MV-4-11 (cell line): ENCODE results near the gene CMTM2.
A peak's percentile ranks its signal among the peaks of the same experiment; 100 is the strongest.

Experiments used
- DNase-seq: peaks from one replicate; lab custom pipeline; 2025; lab: John Stamatoyannopoulos, UW

CMTM2 gene, protein sequence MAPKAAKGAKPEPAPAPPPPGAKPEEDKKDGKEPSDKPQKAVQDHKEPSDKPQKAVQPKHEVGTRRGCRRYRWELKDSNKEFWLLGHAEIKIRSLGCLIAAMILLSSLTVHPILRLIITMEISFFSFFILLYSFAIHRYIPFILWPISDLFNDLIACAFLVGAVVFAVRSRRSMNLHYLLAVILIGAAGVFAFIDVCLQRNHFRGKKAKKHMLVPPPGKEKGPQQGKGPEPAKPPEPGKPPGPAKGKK

GRCh38 chr16:66578651-66579531, at the start of gene CMTM2:
Gene CMTM2, plus strand, starts transcription at chr16:66579463. Its CDS starts 145 bp downstream, at chr16:66579608.
- no peak for DNase-seq

DNA sequence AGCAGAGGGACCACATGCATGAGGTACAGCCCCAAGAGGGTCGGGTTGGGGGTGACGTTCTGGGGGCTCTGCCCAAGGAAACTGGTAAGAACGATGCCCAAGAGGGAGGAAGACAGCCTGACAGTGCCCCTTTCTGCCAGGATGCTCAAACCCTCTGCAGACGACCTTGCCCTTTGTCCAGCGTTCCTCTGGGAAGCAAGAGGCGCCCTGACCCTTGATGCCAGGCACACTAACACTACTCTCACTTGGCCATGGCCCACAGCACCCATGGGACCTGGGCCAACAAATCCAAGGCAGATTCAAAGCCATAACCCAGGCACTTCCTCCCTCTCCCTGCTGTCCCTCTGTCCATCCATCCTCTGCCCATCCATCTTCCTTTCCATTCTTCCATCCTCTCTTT, 49.8 kb upstream of the CMTM2 start:
- no peak for DNase-seq

DNA sequence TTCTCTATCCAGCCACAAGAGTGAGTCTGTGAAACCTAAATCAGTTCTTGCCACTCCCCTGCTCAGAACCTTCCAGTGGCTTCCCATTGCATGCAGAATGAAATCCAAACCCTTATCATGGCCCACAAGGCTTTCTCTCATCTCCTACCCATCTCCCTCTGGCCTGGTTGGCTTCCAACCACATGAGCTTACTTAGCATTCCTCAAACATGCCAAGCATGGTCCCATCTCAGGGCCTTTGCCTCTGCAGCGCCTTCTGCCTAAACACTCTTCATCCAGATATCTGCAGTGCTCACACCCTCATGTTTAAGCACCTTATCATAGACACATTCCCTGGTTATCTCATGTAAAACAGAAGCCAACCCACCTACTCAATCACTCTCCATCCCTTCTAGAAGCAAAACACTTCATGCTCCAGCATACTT, 44.9 kb upstream of the CMTM2 start:
- DNase-seq, result no peak

DNA sequence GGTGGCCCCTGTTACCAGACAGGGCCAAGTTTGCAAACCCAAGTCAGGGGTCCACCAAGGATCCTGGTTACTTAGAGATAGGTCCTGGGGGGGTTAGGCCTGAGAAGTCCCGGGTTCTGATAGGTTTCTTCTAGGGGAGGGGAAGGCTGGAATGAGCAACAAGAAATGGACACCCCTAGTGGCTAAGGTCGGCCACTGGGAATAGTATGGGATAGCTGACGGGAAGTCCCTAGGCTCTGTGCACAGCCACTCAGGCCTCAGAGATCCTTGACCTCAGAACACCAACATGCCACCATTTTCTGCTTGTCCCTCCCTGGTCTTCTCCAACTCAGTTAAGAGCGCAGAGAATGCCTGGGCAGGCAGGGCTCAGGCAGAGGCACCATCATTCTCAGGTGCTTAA, 42.7 kb upstream of the CMTM2 start:
- DNase-seq, result no peak

DNA sequence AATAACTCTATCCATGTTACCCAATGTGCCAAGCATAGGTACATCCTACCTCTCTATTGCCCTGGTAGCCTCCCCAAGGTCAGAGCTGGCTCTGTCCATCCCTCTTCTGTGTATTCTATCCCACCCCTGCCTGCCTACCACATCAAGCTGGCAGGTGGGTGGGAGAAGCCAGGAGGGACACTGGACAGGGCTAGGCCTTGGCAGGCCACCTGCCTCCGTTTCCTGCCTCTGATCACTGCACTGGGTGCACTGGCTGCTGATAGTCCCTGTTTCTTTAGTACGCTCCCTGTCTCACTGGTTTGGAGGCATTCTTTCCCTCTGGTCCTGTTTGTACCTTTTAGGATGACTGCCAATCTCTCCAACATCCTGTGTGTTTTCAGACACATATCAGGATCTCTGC, 42.0 kb upstream of the CMTM2 start:
- no peak for DNase-seq

DNA sequence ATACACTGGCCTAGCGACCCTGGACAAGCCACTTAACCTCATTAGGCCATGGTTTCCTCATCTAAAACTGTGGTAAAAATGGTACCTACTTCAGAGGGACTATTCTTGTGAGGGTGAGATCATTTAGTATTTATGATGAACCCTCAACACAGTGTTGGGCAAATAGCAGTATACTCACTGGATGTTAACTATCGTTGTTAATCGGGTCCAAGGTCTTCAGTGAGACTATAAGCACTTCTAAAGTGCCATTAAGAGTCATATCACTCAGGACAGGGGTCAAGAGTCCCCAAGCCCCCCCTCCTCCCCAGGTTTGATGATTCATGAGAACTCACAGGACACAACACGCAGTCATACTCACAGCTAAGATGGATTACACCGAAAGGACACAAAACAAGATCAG, 40.4 kb upstream of the CMTM2 start:
- no peak for DNase-seq

DNA sequence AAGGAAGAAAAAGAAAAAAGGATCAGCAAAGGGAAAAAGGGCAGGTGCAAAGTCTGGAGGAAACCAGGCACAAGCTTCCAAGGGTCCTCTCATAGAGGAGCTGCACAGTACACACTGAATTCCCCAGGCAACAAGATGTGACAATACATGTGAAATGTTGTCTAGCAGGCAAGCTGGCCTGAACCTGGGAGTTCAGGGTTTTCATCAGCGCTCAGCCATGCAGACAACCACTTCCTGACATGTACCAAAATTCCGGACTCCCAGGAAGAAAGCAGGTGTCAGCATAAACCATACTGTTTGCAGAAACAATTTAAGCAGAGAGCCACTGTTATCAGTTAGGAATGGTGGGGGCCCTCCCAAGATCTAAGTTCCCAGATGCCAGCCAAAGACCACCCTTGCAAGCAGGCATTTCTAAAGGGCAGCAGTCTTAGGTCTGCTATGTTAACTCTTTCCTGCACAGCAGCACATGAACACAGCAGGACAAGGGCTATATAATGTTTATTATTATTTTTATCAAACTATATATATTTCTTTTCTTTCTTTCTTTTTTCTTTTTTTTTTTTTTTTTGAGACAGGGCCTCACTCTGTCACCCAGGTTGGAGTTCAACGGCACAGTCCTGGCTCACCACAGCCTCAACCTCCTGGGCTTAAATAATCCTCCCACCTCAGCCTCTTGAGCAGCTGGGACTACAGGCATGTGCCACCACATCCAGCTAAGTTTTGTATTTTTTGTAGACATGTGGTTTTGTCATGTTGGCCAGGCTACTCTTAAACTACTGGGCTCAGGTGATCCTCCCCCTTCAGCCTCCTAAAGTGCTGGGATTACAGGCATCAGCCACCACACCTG, 39.4 kb upstream of the CMTM2 start:
- no peak for DNase-seq

DNA sequence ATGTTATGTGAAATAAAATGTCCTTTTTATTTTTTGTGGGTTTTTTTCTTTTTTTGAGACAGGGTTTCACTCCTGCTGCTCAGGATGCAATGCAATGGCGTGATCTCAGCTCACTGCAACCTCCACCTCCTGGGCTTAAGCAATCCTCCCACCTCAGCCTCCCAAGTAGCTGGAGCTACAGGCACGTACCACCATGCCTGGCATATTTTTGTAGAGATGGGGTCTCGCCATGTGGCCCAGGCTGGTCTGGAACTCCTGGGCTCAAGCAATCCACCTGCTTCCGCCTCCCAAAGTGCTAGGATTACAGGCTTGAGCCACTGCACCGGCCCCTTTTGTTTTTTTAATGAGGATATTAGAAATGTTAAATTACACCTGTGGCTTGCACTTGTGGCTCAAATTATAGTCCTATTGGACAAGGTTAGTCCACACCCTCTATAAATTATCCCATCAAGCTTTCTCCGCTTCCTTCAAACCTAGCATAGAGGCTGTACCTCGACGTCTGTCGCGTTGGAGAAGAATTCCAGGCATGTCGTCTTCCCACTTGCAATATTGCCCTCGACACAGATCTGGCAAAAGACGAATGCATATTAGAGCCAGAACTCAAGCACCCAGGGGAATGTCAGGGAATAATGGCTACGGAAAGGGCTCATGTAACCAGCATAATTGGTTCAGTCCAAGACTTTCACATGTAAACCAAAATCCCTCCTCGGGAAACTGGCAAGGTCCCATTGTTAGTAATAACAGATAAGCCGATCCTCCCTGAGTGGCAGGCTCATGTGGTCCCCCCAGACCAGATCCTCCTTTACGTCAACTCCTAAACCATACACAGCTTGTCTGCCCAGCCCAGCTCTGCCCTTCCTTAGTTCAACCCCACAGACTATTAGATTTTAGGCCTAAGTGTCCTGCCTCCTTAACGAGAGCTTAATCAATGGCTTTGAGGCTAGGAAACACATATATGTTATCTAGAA, 37.6 kb upstream of the CMTM2 start:
- no peak for DNase-seq

DNA sequence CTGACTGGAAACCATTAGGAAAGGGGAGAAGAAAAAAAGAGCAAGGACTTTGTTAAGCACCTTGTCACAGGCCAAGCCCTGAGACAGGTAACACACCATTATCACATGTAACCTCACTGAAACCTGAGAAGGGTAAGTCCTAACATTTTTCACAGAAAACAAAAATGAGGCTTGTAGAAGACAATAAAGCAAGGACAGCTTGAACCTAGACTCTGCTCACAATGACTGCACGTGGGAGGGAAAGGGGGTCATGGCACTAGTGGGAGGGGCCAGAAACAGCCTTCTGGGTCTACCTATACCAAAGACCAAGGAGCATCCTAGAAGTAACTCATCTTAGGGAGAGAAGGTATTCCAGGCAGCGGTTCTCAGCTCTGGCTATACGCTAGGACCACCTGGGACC, 36.9 kb upstream of the CMTM2 start:
- DNase-seq, result no peak

DNA sequence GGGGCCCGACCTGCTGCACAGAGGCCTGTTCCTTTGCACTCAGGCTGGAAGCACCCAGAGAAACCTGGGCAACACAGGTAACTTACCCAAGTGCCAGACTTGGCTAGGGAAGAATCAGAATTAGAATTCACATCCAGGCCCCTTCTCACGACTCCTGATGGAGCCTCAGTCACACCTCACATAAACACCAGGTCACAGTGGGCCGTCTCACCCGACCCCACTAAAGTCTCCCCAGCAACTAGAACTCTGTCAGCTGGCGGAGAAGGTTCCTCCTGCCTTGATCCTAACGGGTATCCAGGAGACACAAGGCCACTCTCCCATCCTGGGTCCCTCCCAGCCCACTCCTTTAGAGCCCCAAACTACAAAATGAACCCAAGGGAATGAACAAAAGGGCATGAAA, 35.7 kb upstream of the CMTM2 start:
- no peak for DNase-seq

GRCh38 chr16:66544016-66544757, 35.1 kb upstream of the CMTM2 start:
- no peak for DNase-seq

DNA sequence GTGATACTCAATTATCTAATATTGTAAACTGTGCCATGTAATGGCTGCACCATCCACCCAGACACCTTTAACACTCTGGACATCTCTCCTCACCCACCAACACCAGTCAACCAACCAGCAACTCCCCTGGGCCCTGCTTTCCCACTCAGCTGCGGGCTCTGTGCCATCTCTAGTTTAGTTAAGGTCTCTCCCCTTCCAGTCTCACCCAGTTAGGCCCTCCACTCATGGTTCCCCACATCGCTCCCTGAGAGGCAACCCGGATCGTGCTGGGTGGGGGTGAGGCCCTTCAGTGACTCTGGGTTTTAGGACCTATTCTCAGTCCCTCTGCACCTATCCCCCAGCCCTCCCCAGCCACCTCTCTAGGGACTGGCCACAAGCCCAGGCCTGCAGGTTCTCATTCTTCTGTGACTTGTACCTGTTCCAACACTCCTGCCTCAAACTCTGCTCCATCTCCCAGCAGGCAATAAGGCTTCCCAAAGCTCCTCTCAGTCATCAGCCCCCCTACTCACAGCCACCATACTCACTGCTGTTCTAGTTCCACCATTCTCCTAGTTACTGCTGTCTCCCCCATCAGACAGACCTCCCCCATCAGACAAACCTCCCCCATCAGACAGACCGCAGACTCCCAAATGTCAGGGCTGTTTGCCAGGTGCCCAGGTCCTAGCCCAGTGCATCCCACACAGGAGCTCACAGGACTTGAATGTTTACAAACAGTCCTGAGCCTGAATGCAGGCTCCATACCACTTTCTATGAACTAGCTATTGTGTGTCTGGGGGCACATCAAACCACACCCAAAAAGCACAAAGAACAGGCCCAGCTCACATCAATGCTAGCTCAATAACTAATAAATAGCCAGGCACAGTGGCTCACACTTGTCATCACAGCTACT, 31.9 kb upstream of the CMTM2 start:
- DNase-seq, result no peak

DNA sequence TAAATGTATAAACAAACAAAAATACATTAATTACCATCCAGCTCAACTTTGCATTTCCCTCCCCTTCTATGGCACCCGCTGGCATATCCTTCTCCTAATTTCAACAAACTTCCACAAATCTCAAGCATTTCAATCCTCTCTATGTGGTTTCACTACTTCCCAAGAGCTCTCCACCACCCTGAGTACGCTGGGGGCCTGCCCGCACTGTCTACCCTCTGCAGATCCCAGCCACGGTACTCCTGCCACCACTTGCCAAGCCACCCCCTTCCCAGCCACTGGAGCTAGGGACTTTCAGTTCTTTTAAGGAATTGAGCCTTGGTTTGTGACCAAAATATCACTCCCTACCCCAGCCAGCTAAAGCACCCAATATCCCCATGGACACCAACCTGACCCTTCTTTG, 31.2 kb upstream of the CMTM2 start:
- peak; percentile 30 for DNase-seq

DNA sequence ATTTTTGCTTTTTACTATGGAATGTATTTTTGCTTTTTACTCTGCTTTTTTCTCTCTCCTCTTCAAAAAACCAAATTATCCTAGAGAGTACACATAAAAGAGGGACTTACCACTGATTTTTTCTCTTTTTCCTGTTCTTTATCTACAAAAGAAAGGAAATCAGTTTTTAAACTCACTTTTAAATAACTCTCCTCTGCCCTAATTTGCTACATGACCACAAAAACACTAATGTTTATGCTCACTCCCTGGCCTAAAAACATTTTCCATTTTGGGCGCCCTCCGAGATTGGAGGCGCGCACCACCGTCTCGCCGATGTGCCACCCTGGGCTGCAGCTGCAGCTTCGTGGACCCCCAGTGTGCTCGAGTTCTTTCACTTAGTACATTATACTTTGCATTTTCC, 30.4 kb upstream of the CMTM2 start:
- DNase-seq, result no peak

DNA sequence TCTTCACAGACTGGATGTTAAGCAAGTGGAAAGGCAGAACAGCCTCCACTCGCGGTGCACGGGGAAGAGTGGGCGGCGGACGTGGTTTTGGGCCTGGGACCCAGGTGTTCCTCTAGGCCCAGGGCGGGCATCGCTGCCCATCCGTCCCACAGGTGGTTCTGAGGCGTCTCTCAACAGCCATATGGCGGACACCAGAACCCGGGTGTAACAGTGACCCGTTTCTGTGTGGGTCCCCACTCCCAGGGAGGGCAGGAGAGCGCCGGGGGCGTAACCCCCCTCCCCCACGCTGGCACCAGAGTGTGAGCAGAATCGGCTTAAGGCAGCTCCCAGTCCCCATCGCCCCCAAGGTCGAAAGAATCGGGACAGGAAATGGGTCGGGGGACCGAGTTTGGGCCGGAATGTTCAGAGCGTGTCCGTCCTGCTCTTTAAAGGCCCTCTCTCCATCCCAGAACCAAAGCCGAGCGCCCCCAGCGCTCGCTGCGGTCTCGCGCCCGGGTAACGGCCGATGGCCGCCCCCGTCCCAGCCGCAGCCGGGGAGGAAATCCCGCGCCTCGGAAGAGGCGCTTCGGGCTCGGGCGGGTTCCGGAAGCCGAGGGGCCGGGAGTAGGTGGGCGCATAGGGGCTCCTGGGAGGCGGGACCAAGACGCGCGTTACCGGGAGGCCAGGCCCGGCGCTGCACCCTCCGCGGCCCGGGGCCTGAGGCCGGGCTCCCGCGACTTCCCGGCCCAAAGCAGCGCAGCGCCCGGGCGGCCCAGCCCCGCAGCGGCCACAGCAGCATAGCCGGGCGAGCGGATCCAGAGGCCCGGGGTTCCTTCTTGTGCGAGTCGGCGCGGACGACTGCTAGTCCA, 29.8 kb upstream of the CMTM2 start, which contains the start of gene TK2:
Gene TK2, minus strand, starts transcription at position 839 of the 848 bp plus-strand sequence. Its CDS starts 61 bp downstream, at position 778.
- peak; percentile 49 for DNase-seq

- peak; percentile 70 for DNase-seq
Observed at GRCh38 chr16:66551348-66551759, 27.9 kb upstream of the CMTM2 start.

- DNase-seq, result no peak
Observed at GRCh38 chr16:66551788-66552285, 27.4 kb upstream of the CMTM2 start.
